OCI-LY7 (cell line): ENCODE measurements around the gene GAREM1.

ENCODE experiments used
- CTCF ChIP-seq: fragments of 200-600 bp; sonication (generic); conservative IDR thresholded peaks from 2 replicates; pipeline ENCODE4 v1.5.1; 2014; ENCODE audit warnings: mild to moderate bottlenecking, antibody characterized with exemption, low read length, moderate library complexity, mixed read lengths
- EZH2phosphoT487 ChIP-seq: fragments of 200-600 bp; sonication (generic); IDR thresholded peaks from 2 replicates; pipeline ENCODE4 v1.6.1; 2018; ENCODE audit warnings: low read depth, borderline replicate concordance, mild to moderate bottlenecking, mixed run types, antibody characterized with exemption, low read length, moderate library complexity, mixed read lengths

- no peak for TF ChIP-seq EZH2phosphoT487
- TF ChIP-seq CTCF, result no peak
Observed at GRCh38 chr18:32274307-32274706, 196.4 kb downstream of the GAREM1 start.
